ENCODE measurements around the gene INTS2.
"Not testable (repeated sequence)": the region's sequence is repeated elsewhere in the genome, so short reads cannot be mapped to it uniquely, and the experiment has no call there.

Gene INTS2

GRCh38 chr17:61877837-61878236, 49.9 kb downstream of the INTS2 start:
- Histone ChIP-seq H3K27me3 (ENCODE audit: low read depth) (no peaks in the 10 kb centered on the region), H3K36me3 (replicated peaks) (peaks cover 7% of the 10 kb centered on the region), H3K4me1 (no peaks in the 10 kb centered on the region), H3K9me3 (no peaks in the 10 kb centered on the region), H3K4me3 (no peak overlapping the region)
- in situ Hi-C loops (cut with MboI; ENCODE audit: low sequenced_read_pairs), result no loop called here
- no peak for DNase-seq (ENCODE audit: low spot score in 2 of 2)

- H3K9me3 ChIP-seq, result no peaks in the 10 kb centered on the region
- H3K4me1 ChIP-seq, result no peaks in the 10 kb centered on the region
- in situ Hi-C loops (cut with MboI; ENCODE audit: low sequenced_read_pairs), result no loop called here
- H3K27me3 ChIP-seq (ENCODE audit: low read depth), result no peaks in the 10 kb centered on the region
- DNase-seq (ENCODE audit: low spot score in 2 of 2), result no peak
- H3K36me3 ChIP-seq (replicated peaks), result peaks cover 10% of the 10 kb centered on the region
- H3K4me3 ChIP-seq, result no peak overlapping the region
Observed at GRCh38 chr17:61875804-61876203, 52.0 kb downstream of the INTS2 start.

GRCh38 chr17:61875285-61875684, 52.5 kb downstream of the INTS2 start:
- DNase-seq (ENCODE audit: low spot score in 2 of 2), result no peak
- H3K36me3 ChIP-seq (replicated peaks), result peaks cover 12% of the 10 kb centered on the region
- H3K4me1 ChIP-seq, result no peaks in the 10 kb centered on the region
- H3K9me3 ChIP-seq, result no peaks in the 10 kb centered on the region
- in situ Hi-C loops (cut with MboI; ENCODE audit: low sequenced_read_pairs), result no loop called here
- H3K27me3 ChIP-seq (ENCODE audit: low read depth), result no peaks in the 10 kb centered on the region
- H3K4me3 ChIP-seq, result no peak overlapping the region

- DNase-seq (ENCODE audit: low spot score in 2 of 2), result no peak
- Histone ChIP-seq H3K4me1 (no peaks in the 10 kb centered on the region), H3K4me3 (no peak overlapping the region), H3K27me3 (ENCODE audit: low read depth) (no peaks in the 10 kb centered on the region), H3K9me3 (no peaks in the 10 kb centered on the region), H3K36me3 (replicated peaks) (peaks cover 18% of the 10 kb centered on the region)
- in situ Hi-C loops (cut with MboI; ENCODE audit: low sequenced_read_pairs), result no loop called here
Observed at GRCh38 chr17:61874075-61874474, 53.7 kb downstream of the INTS2 start.

GRCh38 chr17:61872099-61872498, 55.7 kb downstream of the INTS2 start:
- Histone ChIP-seq H3K9me3 (no peaks in the 10 kb centered on the region), H3K36me3 (replicated peaks) (peaks cover 25% of the 10 kb centered on the region), H3K27me3 (ENCODE audit: low read depth) (no peaks in the 10 kb centered on the region), H3K4me3 (no peak overlapping the region), H3K4me1 (no peaks in the 10 kb centered on the region)
- in situ Hi-C loops (cut with MboI; ENCODE audit: low sequenced_read_pairs), result no loop called here
- no peak for DNase-seq (ENCODE audit: low spot score in 2 of 2)

- H3K27me3 ChIP-seq (ENCODE audit: low read depth), result no peaks in the 10 kb centered on the region
- in situ Hi-C loops (cut with MboI; ENCODE audit: low sequenced_read_pairs), result no loop called here
- H3K4me1 ChIP-seq, result peaks cover 3% of the 10 kb centered on the region; the same call in 1 of the 2 replicates
- no peak overlapping the region for H3K4me3 ChIP-seq
- DNase-seq (ENCODE audit: low spot score in 2 of 2), result no peak
- H3K9me3 ChIP-seq, result no peaks in the 10 kb centered on the region
- peaks cover 21% of the 10 kb centered on the region for H3K36me3 ChIP-seq (replicated peaks)
Observed at GRCh38 chr17:61869138-61869537, 58.6 kb downstream of the INTS2 start.

GRCh38 chr17:61868074-61868473, 59.7 kb downstream of the INTS2 start:
- Histone ChIP-seq H3K4me1 (peaks cover 6% of the 10 kb centered on the region; the same call in 1 of the 2 replicates), H3K4me3 (no peak overlapping the region), H3K27me3 (ENCODE audit: low read depth) (no peaks in the 10 kb centered on the region), H3K9me3 (no peaks in the 10 kb centered on the region), H3K36me3 (replicated peaks) (peaks cover 21% of the 10 kb centered on the region)
- in situ Hi-C loops (cut with MboI; ENCODE audit: low sequenced_read_pairs), result no loop called here
- no peak for DNase-seq (ENCODE audit: low spot score in 2 of 2)

GRCh38 chr17:61867033-61867432, 60.7 kb downstream of the INTS2 start:
- Histone ChIP-seq H3K4me1 (peaks cover 9% of the 10 kb centered on the region; the same call in 1 of the 2 replicates), H3K4me3 (no peak overlapping the region), H3K9me3 (no peaks in the 10 kb centered on the region), H3K27me3 (ENCODE audit: low read depth) (no peaks in the 10 kb centered on the region), H3K36me3 (replicated peaks) (peaks cover 19% of the 10 kb centered on the region)
- in situ Hi-C loops (cut with MboI; ENCODE audit: low sequenced_read_pairs), result no loop called here
- no peak for DNase-seq (ENCODE audit: low spot score in 2 of 2)

GRCh38 chr17:61863801-61864126, 64.0 kb downstream of the INTS2 start:
- no peak for DNase-seq (ENCODE audit: low spot score in 2 of 2)
- Histone ChIP-seq H3K4me3 (peak overlapping the region; percentile 55), H3K36me3 (replicated peaks) (peaks cover 20% of the 10 kb centered on the region), H3K9me3 (no peaks in the 10 kb centered on the region), H3K4me1 (peaks cover 26% of the 10 kb centered on the region), H3K27me3 (ENCODE audit: low read depth) (no peaks in the 10 kb centered on the region)
- in situ Hi-C loops (cut with MboI; ENCODE audit: low sequenced_read_pairs), result no loop called here

- Histone ChIP-seq H3K27me3 (ENCODE audit: low read depth) (no peaks in the 10 kb centered on the region), H3K4me1 (peaks cover 26% of the 10 kb centered on the region), H3K9me3 (no peaks in the 10 kb centered on the region), H3K4me3 (peak within 1 kb of the TSS; percentile 55), H3K36me3 (replicated peaks) (peaks cover 20% of the 10 kb centered on the region)
- peak; percentile 96 to 97 for DNase-seq (ENCODE audit: low spot score in 2 of 2)
- in situ Hi-C loops (cut with MboI; ENCODE audit: low sequenced_read_pairs), result no loop called here
Observed at GRCh38 chr17:61862975-61863800, 64.6 kb downstream of the INTS2 start, which contains the start of gene BRIP1. Gene BRIP1, minus strand, starts transcription at chr17:61863528. Its CDS starts 1,989 bp downstream, at chr17:61861539.

GRCh38 chr17:61862105-61862574, 65.6 kb downstream of the INTS2 start:
- H3K9me3 ChIP-seq, result no peaks in the 10 kb centered on the region
- no peak for DNase-seq (ENCODE audit: low spot score in 2 of 2)
- H3K4me1 ChIP-seq, result peaks cover 26% of the 10 kb centered on the region
- peak overlapping the region; percentile 55 for H3K4me3 ChIP-seq
- peaks cover 13% of the 10 kb centered on the region for H3K36me3 ChIP-seq (replicated peaks)
- in situ Hi-C loops (cut with MboI; ENCODE audit: low sequenced_read_pairs), result no loop called here
- no peaks in the 10 kb centered on the region for H3K27me3 ChIP-seq (ENCODE audit: low read depth)

- in situ Hi-C loops (cut with MboI; ENCODE audit: low sequenced_read_pairs); H3K9me3 ChIP-seq; H3K27me3 ChIP-seq (ENCODE audit: low read depth); DNase-seq (ENCODE audit: low spot score in 2 of 2); H3K4me3 ChIP-seq: not testable (repeated sequence)
- Histone ChIP-seq H3K36me3 (replicated peaks) (peaks cover 29% of the 10 kb centered on the region), H3K4me1 (peaks cover 26% of the 10 kb centered on the region)
Observed at GRCh38 chr17:61860397-61860796, 67.4 kb downstream of the INTS2 start.

GRCh38 chr17:61856035-61856434, 71.7 kb downstream of the INTS2 start:
- H3K9me3 ChIP-seq, result no peaks in the 10 kb centered on the region
- in situ Hi-C loops (cut with MboI; ENCODE audit: low sequenced_read_pairs), result no loop called here
- H3K27me3 ChIP-seq (ENCODE audit: low read depth), result no peaks in the 10 kb centered on the region
- no peak overlapping the region for H3K4me3 ChIP-seq
- DNase-seq (ENCODE audit: low spot score in 2 of 2), result no peak
- H3K4me1 ChIP-seq, result peaks cover 8% of the 10 kb centered on the region
- H3K36me3 ChIP-seq (replicated peaks), result peaks cover 52% of the 10 kb centered on the region

GRCh38 chr17:61852857-61853256, 74.9 kb downstream of the INTS2 start:
- in situ Hi-C loops (cut with MboI; ENCODE audit: low sequenced_read_pairs), result no loop called here
- no peaks in the 10 kb centered on the region for H3K9me3 ChIP-seq
- no peaks in the 10 kb centered on the region for H3K27me3 ChIP-seq (ENCODE audit: low read depth)
- DNase-seq (ENCODE audit: low spot score in 2 of 2), result no peak
- H3K36me3 ChIP-seq (replicated peaks), result peaks cover 39% of the 10 kb centered on the region
- no peaks in the 10 kb centered on the region for H3K4me1 ChIP-seq
- H3K4me3 ChIP-seq, result no peak overlapping the region
